GM21381 (cell line): Measurements from ENCODE around the gene ITGA2.
"Not testable (repeated sequence)": the region's sequence is repeated elsewhere in the genome, so short reads cannot be mapped to it uniquely, and the experiment has no call there.

Experiments
- ATAC-seq: cut with Tn5 transposase; IDR thresholded peaks from one replicate; pipeline ENCODE4 v1.9.1; 2021; ENCODE audit warnings: mild to moderate bottlenecking, moderate library complexity; ENCODE audit not compliant: unreplicated experiment

ITGA2 gene

DNA sequence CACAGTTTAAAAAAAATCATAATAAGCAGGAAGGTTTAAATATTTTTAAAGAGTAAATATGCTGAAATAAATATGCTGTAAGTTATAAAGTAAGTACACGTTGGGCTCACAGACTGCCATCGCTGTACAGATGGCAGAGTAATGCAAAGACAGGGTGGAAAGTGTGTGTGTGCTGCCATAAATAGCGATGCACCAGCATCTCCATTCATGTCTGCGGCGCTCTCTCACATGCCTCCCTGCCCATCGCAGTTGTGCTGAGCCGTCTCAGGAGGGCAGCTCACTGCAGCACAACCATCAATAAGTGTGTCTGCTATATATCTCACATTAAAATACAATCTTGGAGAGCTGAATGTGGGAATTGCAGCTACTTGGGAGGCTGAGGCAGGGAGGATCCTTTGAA, 106.1 kb downstream of the ITGA2 start:
- no peak for ATAC-seq

DNA sequence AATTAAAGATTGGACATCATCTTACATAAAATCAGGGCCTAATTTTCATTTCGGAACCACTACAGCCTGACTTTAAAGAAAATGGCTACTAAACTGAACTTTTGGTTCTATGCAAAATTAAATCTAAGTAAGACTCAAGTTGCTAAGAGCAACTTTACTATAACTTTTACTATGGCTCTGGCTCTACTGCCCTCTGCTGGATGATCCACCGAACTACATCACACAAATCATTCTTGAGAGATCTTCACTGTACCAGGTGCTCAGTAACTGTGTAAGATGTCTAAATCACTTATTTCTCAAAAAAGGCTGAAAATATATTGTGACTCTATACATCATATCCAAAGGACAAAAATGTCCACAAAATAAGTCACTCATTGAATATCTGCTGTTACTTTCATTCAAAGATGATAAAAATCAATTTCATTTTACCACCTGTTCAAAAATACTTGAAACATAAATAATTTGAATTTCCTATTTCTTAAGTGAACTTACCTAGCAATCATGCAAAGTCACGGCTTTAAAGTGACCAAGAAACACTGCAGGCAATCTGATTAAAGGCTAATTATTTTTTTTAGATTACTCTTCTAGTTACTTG, 106.9 kb downstream of the ITGA2 start:
- peak; percentile 76 for ATAC-seq

DNA sequence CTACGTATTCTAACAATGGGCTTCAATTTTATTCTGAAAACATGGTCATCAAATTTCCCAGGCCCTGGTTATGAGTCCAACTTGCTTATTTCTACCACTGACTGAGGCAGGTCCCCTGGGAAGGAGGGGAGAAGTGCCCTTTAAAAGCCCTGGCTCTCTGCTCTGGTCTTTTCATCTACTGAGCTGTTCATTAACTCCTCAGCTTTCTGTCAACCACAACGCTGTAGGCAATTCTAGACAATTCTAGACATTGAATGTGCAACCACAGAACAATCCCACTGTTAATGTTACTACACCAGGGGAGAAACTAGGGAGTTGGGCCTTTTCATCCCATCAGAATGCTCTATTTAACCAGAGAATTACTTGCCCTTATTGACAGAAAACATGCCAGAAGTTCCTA, 110.4 kb downstream of the ITGA2 start:
- no peak for ATAC-seq

DNA sequence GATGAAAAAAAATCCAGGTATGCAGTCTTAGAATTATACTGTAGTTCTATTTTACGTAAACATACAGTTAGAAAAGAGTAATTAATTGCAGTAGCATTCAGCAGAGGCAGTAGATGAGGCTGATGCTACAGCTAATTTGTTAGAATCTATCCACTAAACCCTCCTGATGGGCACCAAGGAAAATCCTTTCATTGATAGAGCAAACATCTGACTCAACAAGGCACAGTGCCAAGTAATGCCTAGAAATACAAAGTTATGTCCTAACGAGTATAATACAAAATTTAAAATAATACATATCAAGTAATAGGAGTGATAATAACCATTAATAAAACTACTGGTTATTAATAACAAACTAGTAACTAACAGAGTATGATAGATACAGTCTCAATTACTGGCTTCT, 111.5 kb downstream of the ITGA2 start:
- ATAC-seq: no peak

DNA sequence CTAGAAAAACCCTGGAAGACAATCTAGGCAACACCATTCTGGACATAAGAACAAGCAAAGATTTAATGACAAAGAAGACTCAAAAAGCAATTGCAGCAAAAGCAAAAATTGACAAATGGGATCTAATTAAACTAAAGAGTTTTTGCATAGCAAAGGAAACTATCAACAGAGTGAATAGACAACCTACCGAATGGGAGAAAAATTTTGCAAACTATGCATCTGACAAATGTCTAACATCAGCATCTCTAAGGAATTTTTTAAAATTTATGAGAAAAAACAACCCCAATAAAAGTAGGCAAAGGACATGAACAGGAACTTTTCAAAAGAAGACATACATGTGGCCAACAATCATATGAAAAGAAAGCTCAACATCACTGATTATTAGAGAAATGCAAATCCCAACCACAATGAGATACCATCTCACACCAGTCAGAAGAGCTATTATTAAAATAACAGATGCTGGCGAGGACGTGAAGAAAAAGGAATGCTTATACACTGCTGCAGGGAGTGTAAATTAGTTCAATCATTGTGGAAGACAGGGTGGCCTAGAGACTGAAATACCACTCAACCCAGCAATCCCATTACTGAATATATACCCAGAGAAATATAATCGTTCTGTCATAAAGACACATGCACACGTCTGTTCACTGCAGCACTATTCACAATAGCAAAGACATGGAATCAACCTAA, 116.6 kb downstream of the ITGA2 start:
- no peak for ATAC-seq

DNA sequence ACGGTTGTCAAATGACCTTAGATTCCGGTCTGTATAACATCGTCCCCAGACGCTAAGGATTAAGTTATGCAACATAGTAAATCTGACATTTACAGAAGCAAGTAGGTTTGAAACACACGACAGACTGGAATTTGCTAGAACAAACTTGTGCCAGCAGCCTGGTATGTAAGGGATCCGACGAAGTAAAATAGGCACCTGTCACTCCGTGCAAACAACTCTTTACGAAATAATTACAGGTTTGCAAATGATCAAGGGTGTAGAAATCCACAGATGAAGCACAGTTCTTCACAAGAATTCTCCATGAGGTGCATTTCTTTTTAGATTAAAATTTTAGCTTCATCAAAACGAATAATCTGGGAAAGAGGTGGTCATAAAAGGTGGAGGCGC, 119.9 kb downstream of the ITGA2 start:
- peak; percentile 17 for ATAC-seq

DNA sequence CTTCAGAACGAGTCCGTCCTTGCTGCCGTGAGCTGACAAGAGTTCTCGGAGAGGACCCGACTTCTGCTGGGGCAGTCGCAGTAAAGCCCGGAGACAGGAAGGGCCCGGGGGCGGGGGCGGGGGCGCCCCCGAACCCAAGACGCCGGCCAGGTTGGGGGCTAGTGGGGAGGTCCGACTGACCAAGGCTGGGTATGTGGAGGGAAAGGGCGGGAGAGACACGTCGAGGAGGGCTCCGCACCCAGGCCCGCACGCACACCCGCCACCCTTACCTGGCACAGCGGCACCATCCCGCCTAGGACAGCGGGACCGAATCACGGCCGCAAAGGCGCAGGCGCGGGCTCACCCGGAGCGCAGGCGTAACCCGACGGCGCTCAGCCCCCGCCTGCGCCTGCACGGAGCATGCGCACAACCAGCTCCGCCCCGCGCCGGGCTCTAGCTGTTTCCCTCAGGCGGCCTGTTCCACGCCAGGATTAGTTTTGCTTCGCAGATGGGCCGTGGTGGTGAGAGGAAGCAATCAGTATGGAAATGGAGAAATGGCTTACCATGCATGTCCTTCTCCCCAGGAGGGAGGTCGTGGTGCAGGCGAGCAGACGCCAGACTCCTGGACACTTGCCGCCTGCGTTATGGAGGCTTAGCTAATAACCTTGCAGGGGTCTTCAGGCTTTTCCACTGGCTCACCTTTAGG, 120.4 kb downstream of the ITGA2 start, which contains the start of gene MOCS2:
Gene MOCS2, minus strand, starts transcription at position 315 of the 685 bp plus-strand sequence. CDS start 2,583 bp downstream, outside the sequence.
- ATAC-seq: peak; percentile 94

DNA sequence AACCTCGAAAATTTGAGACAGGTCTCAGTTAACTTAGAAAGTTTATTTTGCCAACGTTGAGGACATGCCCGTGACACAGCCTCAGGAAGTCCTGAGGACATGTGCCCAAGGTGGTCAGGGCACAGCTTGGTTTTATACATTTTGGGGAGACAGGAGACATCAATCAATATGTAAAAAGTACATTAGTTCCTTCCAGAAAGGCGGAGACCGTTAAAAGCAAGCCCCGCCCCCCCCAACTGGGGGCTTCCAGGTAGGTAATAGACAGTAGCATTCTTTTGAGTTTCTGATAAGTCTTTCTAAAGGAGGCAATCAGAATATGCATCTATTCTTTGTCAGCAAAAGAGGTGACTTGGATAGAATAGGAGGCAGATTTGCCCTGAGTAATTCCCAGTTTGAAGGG, 121.0 kb downstream of the ITGA2 start:
- peak; percentile 7 for ATAC-seq

DNA sequence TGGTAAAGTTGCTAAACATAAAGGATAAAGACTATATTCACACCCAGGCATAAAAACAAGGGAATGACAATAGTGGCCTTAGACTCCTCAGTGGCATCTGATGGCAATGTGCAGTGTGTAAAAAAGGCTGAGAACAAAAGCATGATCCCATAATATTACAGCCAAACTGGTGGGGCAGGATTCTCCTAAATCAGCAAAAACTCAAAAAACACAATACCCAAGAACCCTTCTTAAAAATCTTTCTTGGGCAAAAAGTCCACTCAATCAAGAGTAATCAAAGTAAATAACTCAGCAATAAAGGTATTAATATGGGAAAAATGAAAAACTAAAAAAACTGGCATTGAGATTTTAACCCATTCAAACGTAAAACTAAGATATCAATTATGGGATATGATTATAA, 122.0 kb downstream of the ITGA2 start:
- no peak for ATAC-seq

DNA sequence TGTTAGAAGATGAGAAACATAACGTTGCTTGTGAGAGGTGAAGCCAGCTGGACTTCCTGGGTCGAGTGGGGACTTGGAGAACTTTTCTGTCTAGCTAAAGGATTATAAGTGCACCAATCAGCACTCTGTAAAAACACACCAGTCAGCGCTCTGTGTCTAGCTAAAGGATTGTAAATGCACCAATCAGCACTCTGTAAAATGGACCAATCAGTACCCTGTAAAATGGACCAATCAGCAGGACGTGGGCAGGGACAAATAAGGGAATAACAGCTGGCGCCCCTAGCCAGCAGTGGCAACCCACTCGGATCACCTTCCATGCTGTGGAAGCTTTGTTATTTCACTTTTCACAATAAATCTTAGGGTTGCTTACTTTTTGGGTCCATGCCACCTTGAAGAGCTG, 123.2 kb downstream of the ITGA2 start:
- ATAC-seq: not testable (repeated sequence)

DNA sequence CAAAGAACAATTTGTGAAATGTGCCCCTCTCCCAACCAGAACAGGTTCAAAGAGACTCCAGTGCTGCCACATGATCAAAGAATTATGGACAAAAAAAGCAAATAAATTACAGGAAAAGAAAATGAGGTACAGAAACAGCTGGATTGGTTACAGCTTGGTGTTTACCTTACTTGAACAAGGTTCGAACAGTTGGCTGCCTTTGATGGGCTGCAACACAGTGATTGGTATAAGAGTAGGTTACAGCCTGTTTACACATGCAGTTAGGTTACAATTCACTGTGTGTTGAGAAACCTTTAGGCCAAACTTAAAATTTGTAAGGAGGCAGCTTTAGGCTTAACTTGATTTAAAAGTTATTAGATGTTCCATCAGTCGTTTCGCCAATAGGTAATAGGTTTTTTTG, 123.8 kb downstream of the ITGA2 start:
- ATAC-seq: no peak

DNA sequence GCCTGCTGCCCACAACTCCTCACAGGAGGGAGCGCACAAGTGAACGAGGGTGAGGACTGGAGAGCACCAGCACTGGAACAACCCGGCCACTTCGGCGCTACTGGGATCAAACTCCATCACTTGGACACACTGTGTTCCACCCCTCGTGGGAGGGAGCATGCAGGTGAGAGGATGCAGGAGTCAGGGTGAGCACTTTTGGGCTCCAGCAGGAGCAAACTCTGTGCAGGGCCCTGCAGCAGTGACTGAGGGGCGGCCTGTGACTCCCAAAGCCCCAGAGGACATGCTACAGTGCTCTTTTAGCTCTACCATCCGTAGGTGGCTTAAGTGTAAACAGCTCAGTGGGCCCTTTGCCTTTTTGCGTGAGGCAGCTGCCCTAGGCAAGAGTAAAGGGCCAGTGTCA, 124.8 kb downstream of the ITGA2 start:
- ATAC-seq: no peak

DNA sequence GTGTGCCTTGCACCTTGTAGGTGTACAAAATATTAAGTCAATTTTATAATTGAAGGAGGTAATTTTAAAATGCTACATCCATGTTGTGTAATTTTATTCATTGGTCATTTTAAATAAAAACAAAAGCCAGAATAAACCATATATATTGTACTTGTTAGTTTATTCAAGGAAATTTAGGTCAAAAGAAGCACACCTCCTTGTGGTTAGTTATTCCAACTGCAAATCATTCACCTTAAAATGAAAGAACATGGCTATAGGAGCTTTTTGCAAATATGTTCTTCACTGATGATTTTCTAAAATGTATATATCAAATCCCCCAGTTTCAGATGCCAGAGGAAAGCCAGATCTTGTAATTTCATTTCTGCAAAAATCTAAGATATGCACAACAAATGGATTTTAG, 125.8 kb downstream of the ITGA2 start:
- no peak for ATAC-seq

DNA sequence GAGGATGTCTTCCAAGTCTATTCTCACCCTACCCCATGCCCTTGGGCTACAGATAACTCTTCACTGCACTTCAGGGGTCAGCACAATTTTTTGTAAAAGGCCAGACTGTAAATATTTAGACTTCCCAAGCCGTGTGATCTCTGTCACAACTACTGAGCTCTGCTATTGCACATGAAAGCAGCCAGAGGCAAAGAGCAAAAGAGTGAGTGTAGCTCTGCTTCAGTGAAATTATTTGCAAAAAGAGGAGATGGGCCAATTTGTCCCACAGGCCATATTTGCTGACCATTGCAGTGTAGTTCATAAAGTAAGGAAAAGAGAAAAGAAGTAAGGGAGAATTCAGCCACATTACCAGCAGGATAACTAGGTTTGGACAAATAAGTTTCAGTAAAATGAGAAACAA, 127.4 kb downstream of the ITGA2 start:
- ATAC-seq: no peak

DNA sequence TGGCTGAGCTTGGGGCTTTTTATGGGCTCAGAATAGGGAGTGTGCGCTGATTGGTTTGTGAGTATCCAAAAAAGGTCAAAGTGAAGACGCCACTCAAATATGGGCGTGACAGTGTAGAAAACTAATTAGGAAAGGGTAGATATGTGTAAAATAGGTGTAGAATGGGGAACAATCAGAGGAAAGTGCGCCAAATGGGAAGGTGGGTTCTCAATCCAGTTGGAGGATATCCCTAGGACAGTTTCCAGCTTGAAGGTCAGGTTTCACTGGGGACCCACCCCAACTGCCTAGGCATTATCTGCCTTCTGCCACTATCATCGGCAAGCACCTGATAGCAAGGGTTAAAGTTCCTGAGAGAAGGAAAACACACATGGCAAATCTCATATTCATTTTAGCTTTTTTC, 129.7 kb downstream of the ITGA2 start:
- ATAC-seq: no peak

DNA sequence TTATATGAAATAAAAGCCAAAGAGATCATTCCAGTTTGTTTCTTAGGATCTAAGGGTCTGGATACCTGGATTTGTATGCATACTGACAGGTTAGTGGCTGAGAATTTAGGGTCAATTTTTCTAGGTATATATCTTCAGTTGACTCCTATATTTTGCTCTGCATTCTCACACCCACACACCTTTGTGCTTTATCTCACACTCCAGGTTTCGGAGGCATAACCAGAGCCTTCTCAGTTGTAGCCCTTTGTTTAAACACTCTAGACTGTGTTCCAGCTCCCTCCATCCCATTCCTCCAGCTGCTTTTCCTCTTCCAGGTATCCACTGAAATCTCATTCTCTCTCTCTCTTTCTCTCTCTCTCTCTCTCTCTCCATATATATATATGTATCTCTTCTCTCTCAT, 131.0 kb downstream of the ITGA2 start:
- ATAC-seq: no peak

DNA sequence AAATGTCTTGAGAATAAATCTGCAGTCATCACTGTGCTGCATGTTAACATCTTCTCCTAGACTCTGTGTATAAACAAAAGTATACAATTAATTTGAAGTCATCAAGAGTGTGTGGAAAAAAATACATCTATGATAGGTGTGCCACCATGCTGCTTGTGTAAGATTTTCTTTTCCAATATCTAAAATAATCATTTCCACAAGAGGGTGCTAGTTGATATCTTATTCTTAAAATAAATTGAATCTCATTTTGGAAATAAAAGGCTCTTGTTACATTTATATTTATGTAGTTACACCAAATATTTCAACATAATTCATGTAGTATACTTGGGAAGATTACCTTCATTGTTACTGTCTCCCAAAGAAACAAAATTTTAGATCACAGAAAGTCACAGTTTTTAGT, 134.6 kb downstream of the ITGA2 start:
- ATAC-seq: no peak

DNA sequence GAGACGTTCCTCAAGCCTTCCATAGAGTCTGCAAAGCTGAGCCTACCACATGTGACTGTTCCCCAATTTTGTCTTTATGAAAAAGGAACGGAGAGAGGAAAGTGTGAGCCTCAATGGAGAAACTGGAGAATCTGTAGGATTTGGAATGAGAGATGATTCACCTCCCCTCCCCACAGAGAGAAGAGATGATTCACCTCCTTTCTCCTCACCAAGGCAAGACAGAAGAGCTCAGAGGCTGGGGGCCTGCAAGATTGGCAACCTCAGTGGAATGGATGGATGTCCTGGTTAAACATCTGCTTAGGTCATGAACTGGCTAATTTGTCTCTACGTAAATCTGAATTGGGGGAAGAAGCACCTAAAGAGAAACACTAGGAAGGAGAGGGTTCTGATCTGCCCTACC, 137.4 kb downstream of the ITGA2 start:
- ATAC-seq: no peak

DNA sequence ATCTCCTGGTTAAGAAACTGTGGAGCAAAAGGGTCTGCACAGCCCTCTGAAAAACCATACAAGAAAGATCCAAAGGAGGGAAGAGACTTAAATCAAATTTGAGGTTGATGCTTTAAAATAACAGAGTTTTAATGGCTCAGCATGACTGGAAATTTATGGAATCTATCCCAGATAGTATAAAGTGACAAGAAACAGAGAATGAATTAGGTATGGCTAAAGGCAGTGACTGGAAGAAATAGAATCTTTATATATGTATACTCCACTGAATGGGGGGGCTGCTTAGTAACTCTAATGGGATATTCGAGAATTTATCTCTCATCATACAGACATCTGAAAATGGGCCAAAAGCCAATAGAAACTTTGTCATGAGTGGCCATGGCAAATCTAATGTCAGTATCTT, 138.0 kb downstream of the ITGA2 start:
- ATAC-seq: no peak

DNA sequence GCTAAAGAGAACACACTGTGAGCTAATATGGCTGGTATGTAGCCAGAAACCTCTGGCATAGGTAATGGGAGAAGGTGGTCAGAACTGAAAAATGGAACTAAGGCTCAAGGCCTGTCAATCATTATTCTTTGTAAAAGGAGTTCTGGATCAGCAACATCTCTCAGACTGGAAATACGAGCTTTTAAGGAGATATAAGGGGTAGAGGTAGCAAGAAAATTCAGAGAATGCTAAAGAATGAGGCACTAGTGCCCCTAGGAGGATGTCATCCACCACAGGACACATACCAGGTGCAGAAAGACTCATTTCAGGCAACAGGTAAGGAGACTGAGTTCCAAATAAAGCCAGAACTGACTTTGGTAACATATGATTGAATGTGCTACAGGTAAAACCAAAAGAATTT, 139.3 kb downstream of the ITGA2 start:
- ATAC-seq: no peak

DNA sequence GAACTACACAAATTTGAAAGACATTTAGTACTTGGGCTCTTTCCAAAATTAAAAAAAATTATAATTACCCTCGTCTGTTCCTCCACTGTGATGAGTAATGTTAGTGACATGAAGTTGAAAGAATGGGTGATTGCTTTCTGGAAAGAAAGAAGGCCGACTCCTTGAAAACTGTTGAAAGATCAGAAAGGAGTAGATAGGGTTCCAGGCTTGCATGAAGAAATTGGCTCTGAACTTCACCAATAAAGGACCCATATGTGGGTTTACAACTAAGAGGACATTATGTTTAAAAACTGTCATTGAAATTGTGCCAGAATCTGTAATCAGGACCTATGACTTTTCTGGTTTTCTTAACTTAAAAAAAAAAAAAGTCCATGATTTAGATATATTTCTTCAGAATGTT, 141.1 kb downstream of the ITGA2 start:
- no peak for ATAC-seq

DNA sequence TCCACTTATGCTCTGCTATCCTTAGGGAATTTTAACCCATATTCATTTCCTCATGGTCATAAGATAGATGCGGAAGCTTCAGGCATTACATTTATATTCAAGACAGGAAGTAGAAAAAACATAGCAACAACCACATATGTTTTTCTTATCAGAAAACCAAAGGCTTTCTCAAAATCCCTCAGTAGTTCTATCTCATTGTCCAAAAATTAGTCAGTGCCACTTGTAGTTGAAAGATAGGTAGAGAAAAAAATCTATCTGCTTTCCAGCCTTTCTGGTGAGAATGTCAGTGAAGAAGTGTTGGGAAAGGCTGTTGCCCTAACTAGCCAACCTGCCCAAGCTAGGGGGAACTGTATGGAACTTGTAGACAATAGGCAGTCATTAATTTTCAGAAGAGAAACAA, 143.9 kb downstream of the ITGA2 start:
- ATAC-seq: no peak
